Gastroesophageal sphincter (tissue), 3 donors: ENCODE data around the gene ACOX3.

Experiments
- EP300 ChIP-seq: sonication (generic); formaldehyde crosslinking; IDR thresholded peaks from one replicate; pipeline ENCODE4 v1.6.1; 2017; ENCODE audit warnings: antibody characterized with exemption, mild to moderate bottlenecking
- POLR2AphosphoS5 ChIP-seq: sonication (generic); formaldehyde crosslinking; IDR thresholded peaks from one replicate; pipeline ENCODE4 v1.6.1; 2017; ENCODE audit warnings: antibody characterized with exemption
- TF ChIP-seq, protein P1 (sequence below), 4 experiments: fragments of 200-600 bp in 2 of 4; fragments of 450-650 bp in 2 of 4; sonication (generic) in 1 of 4; IDR thresholded peaks; one replicate each; pipeline ENCODE4 v1.5.1; 2017 to 2019; ENCODE audit warnings: antibody characterized with exemption in 4 of 4, mild to moderate bottlenecking in 2 of 4, moderate library complexity in 2 of 4

DNA sequence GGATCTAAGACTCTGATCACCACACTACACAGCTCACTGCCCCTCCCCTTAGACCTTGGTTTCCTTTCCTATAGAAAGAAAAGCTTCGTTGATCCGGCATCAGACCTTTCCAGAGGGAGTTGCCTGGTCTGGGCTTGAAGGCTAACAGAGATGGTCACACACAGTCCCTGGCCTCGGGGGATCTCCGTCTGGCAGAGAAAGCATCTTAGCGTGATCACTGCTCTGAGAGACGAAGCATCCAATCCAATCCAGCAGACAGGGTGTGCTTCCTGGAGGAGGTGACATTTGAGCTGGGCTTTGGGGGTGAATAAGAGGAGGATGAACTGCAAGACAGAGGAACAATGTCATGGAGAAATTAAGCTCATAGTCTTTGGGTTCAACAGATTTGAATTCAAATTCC is 121.5 kb downstream of the ACOX3 start:
- TF ChIP-seq, protein P1, sequence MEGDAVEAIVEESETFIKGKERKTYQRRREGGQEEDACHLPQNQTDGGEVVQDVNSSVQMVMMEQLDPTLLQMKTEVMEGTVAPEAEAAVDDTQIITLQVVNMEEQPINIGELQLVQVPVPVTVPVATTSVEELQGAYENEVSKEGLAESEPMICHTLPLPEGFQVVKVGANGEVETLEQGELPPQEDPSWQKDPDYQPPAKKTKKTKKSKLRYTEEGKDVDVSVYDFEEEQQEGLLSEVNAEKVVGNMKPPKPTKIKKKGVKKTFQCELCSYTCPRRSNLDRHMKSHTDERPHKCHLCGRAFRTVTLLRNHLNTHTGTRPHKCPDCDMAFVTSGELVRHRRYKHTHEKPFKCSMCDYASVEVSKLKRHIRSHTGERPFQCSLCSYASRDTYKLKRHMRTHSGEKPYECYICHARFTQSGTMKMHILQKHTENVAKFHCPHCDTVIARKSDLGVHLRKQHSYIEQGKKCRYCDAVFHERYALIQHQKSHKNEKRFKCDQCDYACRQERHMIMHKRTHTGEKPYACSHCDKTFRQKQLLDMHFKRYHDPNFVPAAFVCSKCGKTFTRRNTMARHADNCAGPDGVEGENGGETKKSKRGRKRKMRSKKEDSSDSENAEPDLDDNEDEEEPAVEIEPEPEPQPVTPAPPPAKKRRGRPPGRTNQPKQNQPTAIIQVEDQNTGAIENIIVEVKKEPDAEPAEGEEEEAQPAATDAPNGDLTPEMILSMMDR (IDR thresholded peaks at IDR 0.05) = no peak
- TF ChIP-seq POLR2AphosphoS5 = no peak
- TF ChIP-seq EP300 = no peak
